ENCODE measurements around the gene MYOZ3.

MYOZ3 gene

GRCh38 chr5:150670948-150671310 lies 9.9 kb downstream of the MYOZ3 start:
- no peak for DNase-seq (ENCODE audit: extremely low read depth, insufficient read length)
- H3K4me3 ChIP-seq (replicated peaks; ENCODE audit: low read depth, low read length): no peak overlapping the region
- no peak for TF ChIP-seq CTCF (IDR thresholded peaks at IDR 0.05; ENCODE audit: insufficient read depth, low read length, poor library complexity, severe bottlenecking)
- H3K36me3 ChIP-seq (ENCODE audit: control insufficient read depth, insufficient read depth, low read length): no peaks in the 10 kb centered on the region
- H3K27me3 ChIP-seq (replicated peaks; ENCODE audit: control insufficient read depth, insufficient read depth, low read length): no peaks in the 10 kb centered on the region; the same call in none of the 2 replicates

- H3K4me3 ChIP-seq (replicated peaks; ENCODE audit: low read depth, low read length): peak overlapping the region; percentile 2; the same call in 1 of the 2 replicates
- no peak for TF ChIP-seq CTCF (IDR thresholded peaks at IDR 0.05; ENCODE audit: insufficient read depth, low read length, poor library complexity, severe bottlenecking)
- H3K27me3 ChIP-seq (replicated peaks; ENCODE audit: control insufficient read depth, insufficient read depth, low read length): no peaks in the 10 kb centered on the region; the same call in none of the 2 replicates
- no peak for DNase-seq (ENCODE audit: extremely low read depth, insufficient read length)
- no peaks in the 10 kb centered on the region for H3K36me3 ChIP-seq (ENCODE audit: control insufficient read depth, insufficient read depth, low read length)
These were observed 10.6 kb downstream of the MYOZ3 start for GRCh38 chr5:150671509-150672236.

GRCh38 chr5:150672237-150672883 lies 11.3 kb downstream of the MYOZ3 start:
- peak overlapping the region; percentile 27; the same call in 1 of the 2 replicates for H3K4me3 ChIP-seq (replicated peaks; ENCODE audit: low read depth, low read length)
- no peak for DNase-seq (ENCODE audit: extremely low read depth, insufficient read length)
- no peaks in the 10 kb centered on the region for H3K36me3 ChIP-seq (ENCODE audit: control insufficient read depth, insufficient read depth, low read length)
- no peaks in the 10 kb centered on the region; the same call in none of the 2 replicates for H3K27me3 ChIP-seq (replicated peaks; ENCODE audit: control insufficient read depth, insufficient read depth, low read length)
- TF ChIP-seq CTCF (IDR thresholded peaks at IDR 0.05; ENCODE audit: insufficient read depth, low read length, poor library complexity, severe bottlenecking): no peak

- TF ChIP-seq CTCF (IDR thresholded peaks at IDR 0.05; ENCODE audit: insufficient read depth, low read length, poor library complexity, severe bottlenecking): no peak
- H3K4me3 ChIP-seq (replicated peaks; ENCODE audit: low read depth, low read length): no peak overlapping the region
- no peak for DNase-seq (ENCODE audit: extremely low read depth, insufficient read length)
- no peaks in the 10 kb centered on the region; the same call in none of the 2 replicates for H3K27me3 ChIP-seq (replicated peaks; ENCODE audit: control insufficient read depth, insufficient read depth, low read length)
- no peaks in the 10 kb centered on the region for H3K36me3 ChIP-seq (ENCODE audit: control insufficient read depth, insufficient read depth, low read length)
These were observed 11.8 kb downstream of the MYOZ3 start for GRCh38 chr5:150672884-150673275.

- Histone ChIP-seq H3K36me3 (ENCODE audit: control insufficient read depth, insufficient read depth, low read length) (peaks cover 3% of the 10 kb centered on the region; the same call in 1 of the 2 replicates), H3K4me3 (replicated peaks; ENCODE audit: low read depth, low read length) (no peak overlapping the region), H3K27me3 (replicated peaks; ENCODE audit: control insufficient read depth, insufficient read depth, low read length) (no peaks in the 10 kb centered on the region; the same call in 1 of the 2 replicates)
- DNase-seq (ENCODE audit: extremely low read depth, insufficient read length): no peak
- no peak for TF ChIP-seq CTCF (IDR thresholded peaks at IDR 0.05; ENCODE audit: insufficient read depth, low read length, poor library complexity, severe bottlenecking)
These were observed 13.3 kb downstream of the MYOZ3 start for GRCh38 chr5:150674341-150674821.
